ENCODE measurements around the gene RPTOR.

DNA sequence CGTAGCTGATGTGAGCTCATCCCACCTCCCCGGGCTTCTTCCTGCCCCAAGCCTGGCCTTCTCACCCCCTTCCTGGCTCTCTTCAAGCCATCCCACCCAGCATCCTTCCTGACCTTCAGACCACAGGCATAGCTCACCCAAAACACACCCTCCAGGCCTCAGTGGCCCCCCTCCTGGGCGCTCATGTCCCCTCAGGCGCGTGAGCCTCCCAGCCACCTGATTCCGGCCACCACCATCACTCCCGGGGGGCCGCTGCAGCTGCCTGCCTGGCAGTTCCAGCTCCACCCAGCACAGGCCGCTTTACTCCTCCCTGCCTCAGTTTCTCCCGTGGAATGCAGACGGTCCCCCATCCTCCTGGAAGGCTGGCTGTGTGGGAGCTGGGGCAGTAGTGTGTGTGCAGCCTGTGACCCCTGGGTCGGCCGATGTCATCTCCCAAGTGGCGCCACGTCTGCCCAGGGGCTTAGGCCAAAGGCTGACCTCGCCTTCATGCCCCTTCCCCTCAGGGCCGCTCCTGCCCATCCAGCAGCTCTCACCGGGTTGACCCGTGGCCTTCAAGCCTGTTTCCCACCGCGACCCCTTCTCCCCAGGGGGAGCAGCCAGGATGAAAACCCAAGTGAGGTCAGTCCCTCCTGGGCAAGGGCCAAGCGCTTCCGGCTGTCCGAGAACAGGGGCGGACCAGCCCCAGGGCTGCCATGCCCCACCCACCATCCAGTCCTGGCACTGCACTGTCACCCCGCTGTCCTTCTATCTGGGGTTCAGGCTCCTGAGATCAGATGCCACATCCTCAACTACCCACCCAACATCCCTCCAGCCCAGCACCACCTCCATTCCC, 435.1 kb downstream of the RPTOR start:
- TF ChIP-seq, protein P1, sequence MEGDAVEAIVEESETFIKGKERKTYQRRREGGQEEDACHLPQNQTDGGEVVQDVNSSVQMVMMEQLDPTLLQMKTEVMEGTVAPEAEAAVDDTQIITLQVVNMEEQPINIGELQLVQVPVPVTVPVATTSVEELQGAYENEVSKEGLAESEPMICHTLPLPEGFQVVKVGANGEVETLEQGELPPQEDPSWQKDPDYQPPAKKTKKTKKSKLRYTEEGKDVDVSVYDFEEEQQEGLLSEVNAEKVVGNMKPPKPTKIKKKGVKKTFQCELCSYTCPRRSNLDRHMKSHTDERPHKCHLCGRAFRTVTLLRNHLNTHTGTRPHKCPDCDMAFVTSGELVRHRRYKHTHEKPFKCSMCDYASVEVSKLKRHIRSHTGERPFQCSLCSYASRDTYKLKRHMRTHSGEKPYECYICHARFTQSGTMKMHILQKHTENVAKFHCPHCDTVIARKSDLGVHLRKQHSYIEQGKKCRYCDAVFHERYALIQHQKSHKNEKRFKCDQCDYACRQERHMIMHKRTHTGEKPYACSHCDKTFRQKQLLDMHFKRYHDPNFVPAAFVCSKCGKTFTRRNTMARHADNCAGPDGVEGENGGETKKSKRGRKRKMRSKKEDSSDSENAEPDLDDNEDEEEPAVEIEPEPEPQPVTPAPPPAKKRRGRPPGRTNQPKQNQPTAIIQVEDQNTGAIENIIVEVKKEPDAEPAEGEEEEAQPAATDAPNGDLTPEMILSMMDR (conservative IDR thresholded peaks at IDR 0.05; ENCODE audit: low read length), result no peak
- no peak for TF ChIP-seq EZH2phosphoT487 (IDR thresholded peaks at IDR 0.05; ENCODE audit: borderline replicate concordance, low read depth, low read length)

Data from OCI-LY7 (cell line).